GM18873 (cell line): Measurements from ENCODE around the gene AIF1L.

Source experiments
- ATAC-seq: cut with Tn5 transposase; IDR thresholded peaks from one replicate; pipeline ENCODE4 v1.9.1; 2021; ENCODE audit warnings: mild to moderate bottlenecking, moderate library complexity, moderate number of reproducible peaks; ENCODE audit not compliant: unreplicated experiment, low FRiP score

AIF1L gene

DNA sequence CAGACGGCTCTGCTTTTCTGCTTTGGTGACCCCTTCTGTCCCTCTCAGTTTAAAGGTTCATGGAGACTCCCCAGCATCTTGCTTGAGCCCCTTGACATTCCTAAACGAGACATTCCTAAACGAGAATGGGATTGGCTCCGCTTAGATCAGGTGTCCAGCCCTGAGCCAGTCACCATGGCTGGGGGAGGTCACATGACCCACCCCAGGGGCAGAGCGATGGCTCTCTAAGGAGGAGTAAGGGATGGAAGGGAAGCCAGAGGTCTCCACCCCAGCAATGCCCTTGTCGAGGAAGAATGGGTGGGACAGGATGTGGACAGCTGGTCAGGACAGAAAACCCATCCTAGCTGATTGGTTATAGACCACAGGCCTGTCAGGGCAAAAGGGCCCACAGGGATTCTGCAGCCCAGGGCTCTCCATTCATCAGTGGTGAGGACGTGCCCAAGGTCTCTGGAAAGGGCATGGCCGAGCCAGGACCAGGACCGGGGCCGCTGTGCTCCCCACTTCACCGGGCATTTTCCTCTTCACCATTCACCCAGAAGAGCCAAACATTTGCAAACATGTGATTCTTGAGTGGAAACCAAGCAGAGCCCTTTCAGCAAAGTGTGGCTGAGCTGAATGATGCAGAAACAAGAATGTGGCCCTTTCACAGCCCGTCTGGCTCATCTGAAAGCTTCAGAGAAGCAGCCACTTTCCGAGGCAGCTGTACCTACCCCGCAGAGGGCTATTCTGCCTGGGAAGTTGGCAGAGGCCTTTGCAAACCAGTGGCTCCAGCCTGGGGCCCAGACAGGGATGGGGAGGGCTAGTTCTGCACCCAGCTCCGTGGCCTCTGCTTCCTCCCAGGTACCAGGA lies 19.8 kb upstream of the AIF1L start:
- no peak for ATAC-seq

DNA sequence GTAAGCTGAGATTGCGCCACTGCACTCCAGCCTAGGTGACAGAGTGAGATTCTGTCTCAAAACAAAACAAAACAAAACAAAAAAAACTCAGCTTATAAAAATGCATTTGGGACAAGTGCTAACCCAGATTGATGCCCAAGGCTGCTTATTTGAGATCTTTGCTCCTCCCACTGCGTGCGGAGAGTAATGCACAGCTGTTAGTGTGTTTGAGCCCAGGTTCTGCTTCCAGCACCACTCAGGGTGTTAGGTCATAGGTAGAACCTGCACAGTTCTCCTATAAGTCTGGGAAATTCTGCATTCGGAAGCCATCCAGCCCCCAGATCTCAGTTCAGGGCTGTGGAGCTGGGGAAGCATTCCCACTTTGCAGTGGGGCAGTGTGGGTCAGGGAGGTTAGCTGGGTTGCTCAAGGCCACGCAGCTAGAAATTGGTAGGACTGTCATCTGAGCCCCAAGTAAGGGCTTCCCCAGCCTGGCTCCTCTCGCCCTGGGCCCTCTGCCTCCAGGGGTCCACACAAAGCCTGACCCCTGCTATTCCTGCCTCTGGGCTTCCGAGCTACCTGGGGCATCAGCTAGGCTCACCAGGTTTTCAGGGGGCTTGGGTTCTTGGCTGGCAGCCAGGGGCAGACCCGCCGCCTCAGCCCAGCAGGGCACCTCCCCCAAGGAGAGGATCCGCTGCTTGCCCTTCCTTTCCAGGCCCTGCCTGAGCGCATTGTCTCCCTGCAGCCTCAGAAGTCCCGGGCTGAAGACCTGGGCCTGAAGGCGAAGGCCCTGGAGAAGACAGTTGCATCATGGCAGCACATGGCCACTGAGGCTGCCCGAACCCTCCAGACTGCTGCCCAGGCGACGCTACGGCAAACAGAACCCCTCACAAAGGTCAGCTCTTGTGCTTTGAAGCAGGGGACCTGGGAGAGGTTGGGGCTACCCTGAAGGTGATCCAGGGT lies 17.6 kb upstream of the AIF1L start:
- no peak for ATAC-seq

DNA sequence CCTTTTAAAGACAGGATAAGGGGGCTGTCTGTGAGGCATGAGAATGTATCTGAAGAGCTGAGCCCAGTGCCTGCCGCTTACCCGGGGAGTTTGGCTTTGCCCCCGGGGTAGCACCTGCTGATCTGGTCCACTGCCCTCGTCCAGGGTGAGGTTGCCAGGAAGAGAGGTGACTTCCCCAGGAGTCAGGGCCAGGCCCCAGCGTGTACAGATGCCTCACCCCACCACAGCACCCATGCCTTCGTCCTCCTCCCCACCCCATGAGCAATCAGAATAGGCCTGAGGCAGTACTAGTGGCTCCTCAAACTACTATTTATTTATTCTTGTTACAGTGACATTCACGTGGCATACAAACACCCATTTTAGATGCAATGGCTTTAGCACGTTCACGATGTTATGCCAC lies 15.7 kb upstream of the AIF1L start:
- no peak for ATAC-seq

DNA sequence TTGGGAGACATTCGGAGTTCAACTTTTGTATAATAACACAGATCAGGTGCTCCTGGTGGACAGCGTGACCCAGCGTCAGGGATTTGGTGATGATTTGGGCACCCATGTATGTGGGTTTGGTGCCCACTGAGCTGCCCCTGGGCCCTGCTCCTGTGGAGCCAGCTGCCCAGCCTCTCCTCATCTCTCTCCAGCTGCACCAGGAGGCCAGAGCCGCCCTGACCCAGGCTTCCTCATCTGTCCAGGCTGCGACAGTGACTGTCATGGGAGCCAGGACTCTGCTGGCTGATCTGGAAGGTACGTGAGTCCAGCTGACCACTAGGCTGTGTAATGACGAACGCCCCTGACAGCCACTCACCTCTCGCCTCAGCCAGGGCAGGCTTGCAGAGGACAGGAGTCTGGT lies 14.5 kb upstream of the AIF1L start:
- no peak for ATAC-seq

DNA sequence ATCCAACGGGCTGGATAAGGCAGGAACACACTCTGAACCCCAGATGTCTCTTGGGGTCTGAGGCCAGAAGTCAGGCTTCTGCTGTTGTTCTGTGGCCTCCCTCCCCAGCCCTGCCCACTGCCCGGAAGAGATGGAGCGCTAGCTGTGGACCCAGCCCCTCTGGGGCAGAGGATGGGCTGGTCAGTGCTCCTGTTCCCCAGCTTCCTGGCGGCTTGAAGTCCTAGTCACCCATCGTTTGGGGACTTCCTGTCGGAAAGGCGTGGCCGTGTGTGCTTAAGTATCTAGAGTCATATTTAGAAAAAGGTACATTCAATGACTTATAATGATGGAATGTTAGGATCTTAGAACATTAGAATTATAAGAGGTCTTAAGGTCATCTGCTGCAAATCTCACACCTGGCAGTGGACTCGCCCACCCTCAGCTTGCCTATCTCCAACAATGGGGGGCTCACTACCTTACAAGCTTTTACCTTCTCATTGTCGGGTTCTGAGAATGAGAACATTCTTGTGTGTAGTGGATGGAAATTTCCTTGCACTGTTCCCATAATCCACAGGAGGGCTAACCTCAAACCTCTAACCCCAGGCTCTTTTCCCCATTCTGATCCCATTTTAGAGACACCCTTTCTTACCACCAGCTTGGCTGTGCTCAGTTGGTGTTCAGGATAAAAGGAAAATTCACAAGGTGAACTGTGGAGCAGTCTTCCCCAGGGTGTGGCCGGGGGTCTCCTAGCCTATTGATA lies 13.4 kb upstream of the AIF1L start:
- ATAC-seq, result no peak

DNA sequence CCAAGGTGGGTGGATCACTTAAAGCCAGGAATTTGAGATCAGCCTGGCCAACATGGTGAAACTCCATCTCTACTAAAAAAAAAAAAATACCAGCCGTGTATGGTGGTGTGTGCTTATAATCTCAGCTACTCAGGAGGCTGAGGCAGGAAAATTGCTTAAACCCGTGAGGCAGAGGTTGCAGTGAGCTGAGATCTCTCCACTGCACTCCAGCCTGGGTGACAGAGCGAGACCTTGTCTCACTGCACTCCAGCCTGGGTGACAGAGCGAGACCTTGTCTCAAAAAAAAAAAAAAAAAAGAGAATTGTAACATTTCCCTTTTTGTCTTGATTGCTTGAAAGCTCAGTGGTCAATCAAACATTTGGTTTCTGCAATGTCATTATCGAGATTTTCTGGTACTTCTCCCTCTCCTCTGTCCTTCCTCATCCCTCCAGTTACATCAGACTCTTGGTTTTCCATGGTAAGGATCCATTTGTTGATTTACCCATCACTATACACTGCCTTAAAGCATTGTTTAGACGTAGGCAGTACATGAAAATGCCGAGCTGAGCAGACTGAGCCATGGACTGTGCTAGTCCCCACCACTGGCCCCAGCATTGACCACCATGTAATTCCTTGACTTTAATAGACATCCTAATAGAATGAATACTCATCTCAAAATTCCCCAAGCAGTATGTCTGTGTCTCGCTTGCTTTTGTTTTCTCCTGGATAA lies 11.5 kb upstream of the AIF1L start:
- no peak for ATAC-seq

DNA sequence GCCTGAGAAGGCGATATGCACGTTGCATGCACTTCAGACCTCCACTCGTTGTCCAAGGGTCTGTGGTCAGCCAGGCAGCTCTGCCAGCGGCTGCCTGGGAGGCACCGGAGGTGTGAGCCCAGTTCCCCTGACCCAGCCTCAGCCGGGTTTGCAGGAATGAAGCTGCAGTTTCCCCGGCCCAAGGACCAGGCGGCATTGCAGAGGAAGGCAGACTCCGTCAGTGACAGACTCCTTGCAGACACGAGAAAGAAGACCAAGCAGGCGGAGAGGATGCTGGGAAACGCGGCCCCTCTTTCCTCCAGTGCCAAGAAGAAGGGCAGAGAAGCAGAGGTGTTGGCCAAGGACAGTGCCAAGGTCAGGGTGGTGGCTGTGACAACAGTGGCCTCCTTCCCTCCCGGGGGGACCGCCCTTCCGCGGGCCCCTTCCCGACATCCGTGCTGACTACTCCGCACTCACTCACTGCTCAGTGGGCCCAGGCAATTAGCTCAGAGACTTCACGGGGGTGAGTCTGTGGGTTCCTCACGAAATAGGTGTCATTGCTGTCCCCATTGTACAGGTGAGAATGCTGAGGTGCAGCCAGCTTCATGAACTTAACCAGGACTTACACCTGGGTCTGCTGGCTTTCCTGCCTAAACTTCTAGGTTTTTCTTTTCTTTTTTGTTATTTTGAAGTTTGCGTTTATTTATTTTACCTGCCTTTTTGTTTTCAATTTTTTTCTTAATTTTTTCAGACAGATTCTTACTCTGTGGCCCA lies 10.8 kb upstream of the AIF1L start:
- no peak for ATAC-seq

DNA sequence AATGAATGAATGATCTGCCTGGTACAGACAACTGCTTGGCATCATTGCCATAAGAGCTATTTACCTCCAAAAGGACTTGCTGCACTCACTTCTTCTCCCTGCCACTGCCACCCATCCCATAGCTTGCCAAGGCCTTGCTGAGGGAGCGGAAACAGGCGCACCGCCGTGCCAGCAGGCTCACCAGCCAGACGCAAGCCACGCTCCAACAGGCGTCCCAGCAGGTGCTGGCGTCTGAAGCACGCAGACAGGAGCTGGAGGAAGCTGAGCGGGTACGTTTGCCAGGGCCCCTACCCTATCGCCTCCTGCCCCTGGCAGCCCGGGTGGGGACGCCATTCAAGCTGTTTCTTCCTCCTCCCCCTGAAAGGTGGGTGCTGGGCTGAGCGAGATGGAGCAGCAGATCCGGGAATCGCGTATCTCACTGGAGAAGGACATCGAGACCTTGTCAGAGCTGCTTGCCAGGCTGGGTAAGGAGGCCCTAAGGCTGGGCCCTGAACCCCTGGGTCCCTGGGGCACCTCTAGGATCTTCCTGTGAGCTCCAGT lies 8.9 kb upstream of the AIF1L start:
- ATAC-seq, result no peak

DNA sequence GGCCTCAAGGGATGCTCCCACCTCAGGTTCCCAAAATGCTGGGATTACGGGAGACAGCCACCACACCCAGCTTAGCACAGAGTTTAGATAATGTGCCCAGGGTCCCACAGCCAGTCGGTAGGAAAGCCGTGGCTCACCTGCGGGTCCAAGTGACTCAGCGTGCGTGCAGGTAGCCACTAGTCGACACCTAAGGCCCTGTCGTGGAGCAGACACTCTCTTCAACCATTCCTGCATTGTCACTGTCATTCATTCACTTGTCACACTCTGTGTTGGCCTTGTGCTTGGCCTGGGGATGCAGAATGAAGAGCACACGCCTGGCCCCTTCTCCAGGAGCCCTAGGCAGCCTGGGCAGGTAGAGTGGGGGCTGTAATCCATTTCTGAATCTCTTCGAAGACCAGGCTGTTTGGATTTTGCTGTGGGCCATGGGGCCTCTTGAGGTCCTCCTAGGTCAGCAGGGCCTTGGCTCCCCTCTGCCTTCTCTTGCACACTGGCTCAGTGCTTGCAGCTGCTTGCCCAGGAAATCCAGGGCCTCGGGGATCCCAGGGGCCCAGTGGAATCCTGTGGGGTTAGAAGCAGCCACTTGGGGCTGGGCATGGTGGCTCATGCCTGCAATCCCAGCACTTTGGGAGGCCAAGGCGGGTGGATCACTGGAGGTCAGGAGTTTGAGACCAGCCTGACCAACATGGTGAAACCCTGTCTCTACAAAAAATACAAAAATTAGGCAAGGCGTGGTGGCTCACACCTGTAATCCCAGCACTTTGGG lies 6.1 kb upstream of the AIF1L start:
- ATAC-seq, result no peak

DNA sequence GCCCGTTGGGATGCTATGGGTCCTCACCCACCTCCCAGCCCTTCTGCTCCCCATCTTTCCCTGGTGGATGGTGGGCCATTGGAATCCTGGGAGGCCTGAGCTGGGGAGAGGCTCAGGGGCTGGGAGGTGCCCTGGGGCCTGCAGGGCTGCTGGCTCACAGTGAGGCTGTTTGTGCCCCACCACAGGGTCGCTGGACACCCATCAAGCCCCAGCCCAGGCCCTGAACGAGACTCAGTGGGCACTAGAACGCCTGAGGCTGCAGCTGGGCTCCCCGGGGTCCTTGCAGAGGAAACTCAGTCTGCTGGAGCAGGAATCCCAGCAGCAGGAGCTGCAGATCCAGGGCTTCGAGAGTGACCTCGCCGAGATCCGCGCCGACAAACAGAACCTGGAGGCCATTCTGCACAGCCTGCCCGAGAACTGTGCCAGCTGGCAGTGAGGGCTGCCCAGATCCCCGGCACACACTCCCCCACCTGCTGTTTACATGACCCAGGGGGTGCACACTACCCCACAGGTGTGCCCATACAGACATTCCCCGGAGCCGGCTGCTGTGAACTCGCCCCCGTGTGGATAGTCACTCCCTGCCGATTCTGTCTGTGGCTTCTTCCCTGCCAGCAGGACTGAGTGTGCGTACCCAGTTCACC lies 4.9 kb upstream of the AIF1L start:
- ATAC-seq, result no peak

DNA sequence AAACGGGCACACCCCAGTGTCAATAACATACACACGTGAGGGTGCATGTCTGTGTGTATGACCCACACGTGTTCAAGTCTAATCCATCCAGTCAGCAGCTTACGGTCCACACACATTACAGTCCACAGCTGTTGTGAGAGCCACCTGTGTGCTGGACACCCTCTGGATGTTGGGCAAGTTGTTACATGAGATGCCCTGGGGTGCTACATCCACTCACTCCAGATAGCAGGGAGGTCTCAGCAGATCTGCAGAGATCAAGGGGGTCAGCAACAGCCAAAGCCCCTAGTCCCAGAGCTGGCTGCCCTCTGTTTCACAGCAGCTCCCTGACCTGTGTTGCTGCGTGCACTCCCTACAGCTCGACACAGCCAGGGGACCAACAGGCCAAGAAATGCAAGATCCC lies 4.3 kb upstream of the AIF1L start:
- ATAC-seq, result no peak

DNA sequence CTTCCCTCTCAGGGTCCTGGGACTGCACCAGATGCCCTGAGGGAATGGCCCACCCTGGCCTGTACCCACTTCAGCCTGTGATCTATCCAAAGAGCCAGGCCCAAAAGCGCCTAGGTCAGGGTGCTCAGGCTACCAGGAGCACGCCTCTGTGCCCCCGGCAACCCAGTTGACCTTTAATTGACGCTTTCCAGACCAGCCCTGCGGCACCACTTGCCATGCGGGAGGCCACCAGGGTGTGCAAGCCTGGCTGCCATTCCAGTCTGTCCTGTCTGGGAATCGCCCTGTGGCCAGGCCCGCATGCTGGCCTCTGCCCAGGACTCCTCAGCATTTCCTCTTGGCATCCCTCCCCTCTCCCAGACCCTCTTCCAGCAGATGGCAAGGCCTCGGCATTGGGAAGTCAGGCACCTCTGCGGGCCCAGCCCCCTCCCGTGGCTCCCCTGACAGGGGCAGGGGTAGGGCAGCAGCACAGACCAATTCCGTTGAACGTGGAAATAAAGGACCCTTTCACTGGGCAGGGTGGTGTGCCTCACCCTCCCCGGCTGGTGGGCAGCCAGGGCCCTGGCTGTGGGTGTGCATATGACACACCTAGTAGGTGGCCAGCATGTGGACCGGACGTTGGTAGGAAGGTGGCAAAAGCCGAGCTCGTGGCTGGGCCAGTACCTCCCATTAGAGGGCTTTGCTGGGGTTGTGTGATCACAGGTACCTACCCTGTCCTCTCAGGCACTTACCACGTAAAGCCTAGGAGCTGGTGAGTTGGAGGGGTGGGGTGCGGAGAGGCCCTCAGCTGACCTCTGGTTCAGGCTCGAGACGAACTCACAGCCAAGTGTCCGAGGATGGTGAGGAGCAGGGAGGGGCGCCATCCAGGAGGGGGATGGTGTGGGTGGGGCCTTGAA lies 3.5 kb upstream of the AIF1L start:
- ATAC-seq, result no peak

DNA sequence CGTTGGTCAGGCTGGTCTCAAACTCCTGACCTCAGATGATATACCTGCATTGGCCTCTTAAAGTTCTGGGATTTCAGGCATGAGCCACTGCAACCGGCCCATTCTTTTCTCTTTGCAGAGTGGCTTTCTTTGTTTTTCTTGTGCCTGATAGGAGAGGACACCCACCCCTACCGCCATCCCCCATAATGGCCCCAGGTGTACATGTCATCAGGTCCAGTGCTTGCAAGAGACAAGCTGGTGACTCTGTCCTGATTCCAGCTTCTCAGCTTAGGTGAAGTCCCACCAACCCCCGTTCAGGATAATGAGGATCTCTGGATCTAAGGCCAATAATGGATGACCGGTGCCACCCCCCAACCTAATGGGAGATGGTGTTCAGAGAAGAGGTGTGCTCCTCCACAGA lies 2.3 kb upstream of the AIF1L start:
- no peak for ATAC-seq

DNA sequence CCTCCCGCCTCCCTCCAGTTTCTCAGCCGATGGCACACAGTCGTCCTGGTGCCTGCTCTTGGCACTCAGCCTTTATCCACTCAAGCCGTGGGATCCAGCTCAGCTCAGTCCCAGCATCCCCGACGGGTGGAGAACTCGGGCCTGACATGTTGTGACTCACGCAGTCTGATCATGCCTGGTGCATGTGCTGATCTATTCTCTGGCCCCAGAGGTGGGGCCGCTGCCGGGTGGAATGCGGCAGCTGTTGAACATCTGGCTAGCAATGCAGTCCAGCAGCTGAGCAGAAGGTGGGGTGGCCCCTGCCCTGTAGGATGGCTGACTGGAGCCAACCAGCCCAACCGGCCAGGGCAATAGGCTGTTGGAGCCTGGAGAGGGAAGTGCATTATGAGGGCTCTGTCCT lies 1.7 kb upstream of the AIF1L start:
- no peak for ATAC-seq

DNA sequence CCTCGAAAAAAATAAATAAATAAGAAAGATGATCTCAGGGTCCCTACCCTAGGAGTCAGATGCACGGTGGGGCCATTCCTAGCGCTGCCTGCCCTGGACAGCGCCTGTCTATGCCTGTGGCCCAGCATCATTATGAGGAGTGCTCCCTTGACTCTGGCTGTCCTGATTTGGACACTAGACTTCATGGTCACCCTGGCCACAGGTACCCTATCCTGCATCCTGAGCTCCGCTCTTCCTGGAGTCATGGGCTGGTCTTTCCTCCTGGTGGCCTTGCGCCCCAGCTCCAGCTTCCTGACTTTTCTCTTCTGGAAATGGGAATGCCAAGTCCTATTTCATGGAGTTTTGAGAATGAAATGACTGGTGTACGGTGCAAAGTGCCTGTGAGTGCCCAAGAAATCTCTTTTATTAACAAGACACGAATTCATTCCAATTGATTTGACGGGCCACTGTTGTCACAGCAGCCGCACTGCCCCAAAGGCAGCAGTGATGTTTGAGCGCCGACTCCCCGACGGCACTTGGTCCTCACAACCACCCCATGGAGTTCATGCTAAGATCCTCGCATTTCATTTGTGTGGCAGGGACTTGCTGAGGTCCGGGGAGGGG lies 564 bp upstream of the AIF1L start:
- no peak for ATAC-seq

DNA sequence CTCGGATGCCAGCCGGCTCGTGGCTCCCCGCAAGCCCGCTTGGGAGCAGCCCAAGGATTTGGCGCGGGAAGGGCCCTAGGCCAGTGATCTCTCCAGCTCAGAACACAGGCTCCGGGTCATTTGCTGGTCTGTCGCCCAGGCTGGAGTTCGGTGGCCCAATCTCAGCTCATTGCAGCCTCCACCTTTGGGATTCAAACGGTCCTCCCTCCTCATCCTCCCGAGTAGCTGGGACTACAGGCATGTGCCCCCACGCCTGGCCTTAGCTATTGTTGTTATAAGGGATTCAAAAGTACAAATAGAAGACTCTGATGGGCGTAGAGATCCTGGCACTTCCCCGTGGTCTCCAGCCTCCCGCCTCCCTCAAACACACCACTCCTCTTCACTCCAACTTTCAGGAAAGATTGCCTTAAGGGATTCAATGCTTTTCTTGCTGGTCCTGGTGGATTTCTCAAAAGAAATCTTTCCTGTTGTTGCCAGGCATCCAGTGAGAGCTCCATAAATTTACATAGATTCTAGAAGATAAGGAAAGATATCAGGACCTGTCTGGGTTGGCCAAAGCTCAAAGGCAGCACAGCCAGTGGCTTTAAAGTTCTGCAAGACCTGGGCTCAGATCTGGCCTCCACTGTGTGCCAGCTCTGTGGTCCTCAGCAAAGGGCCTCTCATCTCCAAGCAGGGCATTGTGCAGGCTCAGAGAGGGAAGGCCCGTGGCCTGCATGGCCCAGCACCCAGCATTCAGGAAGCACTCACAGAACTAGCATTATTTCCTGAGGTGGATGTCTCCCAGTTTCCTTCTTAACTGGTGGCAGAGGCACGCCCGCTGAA lies 1.0 kb downstream of the AIF1L start:
- ATAC-seq, result no peak
